OCI-LY3 (cell line): ENCODE results near the gene BMP7.
"Not testable (repeated sequence)": the region's sequence is repeated elsewhere in the genome, so short reads cannot be mapped to it uniquely, and the experiment has no call there.

Source experiments
- H2AFZ ChIP-seq: fragments of 200-600, 300-600 bp; shearing (Covaris generic); 2 replicates; pipeline ENCODE4 v1.6.0; 2014; ENCODE audit warnings: antibody characterized with exemption, low read depth, low read length
- H3K27ac ChIP-seq: fragments of 200-600, 300-600 bp; sonication (generic); 2 replicates; pipeline ENCODE4 v1.5.1; 2014; ENCODE audit warnings: mild to moderate bottlenecking, low read length, moderate library complexity, mixed read lengths
- H3K27me3 ChIP-seq: fragments of 200-600, 300-600 bp; sonication (generic); 2 replicates; pipeline ENCODE4 v1.6.1; 2014; ENCODE audit warnings: low read depth, low read length, mixed read lengths
- H3K36me3 ChIP-seq: fragments of 200-600, 300-600 bp; sonication (generic); replicated peaks from 2 replicates; pipeline ENCODE3; 2014; ENCODE audit warnings: low read depth, low read length, mixed read lengths
- H3K4me1 ChIP-seq: fragments of 300-600, 200-600 bp; sonication (generic); 2 replicates; pipeline ENCODE4 v1.6.1; 2014; ENCODE audit warnings: low read length, mixed read lengths
- H3K4me2 ChIP-seq: fragments of 200-600, 300-600 bp; sonication (generic); 2 replicates; pipeline ENCODE4 v1.6.1; 2014; ENCODE audit warnings: low read length, mixed read lengths
- H3K4me3 ChIP-seq: fragments of 300-600, 200-600 bp; sonication (generic); 2 replicates; pipeline ENCODE4 v1.5.1; 2014; ENCODE audit warnings: antibody characterized with exemption, mild to moderate bottlenecking, low read length, moderate library complexity
- H3K79me2 ChIP-seq: fragments of 300-600, 200-600 bp; shearing (Covaris generic); 2 replicates; pipeline ENCODE4 v1.6.1; 2014; ENCODE audit warnings: mild to moderate bottlenecking, low read length, mixed read lengths
- H3K9ac ChIP-seq: fragments of 300-600, 200-600 bp; shearing (Covaris generic); 2 replicates; pipeline ENCODE4 v1.6.0; 2014; ENCODE audit warnings: mild to moderate bottlenecking, low read length, moderate library complexity
- H3K9me3 ChIP-seq: fragments of 200-600, 300-600 bp; shearing (Covaris generic); 2 replicates; pipeline ENCODE4 v1.6.1; 2014; ENCODE audit warnings: low read length, mixed read lengths; ENCODE audit not compliant: insufficient read depth
- H4K20me1 ChIP-seq: fragments of 200-600, 300-600 bp; sonication (generic); 2 replicates; pipeline ENCODE4 v1.6.1; 2016; ENCODE audit warnings: low read length, mixed read lengths; ENCODE audit not compliant: insufficient read depth
- EZH2phosphoT487 ChIP-seq: fragments of 200-600 bp; shearing (Covaris generic); IDR thresholded peaks from 2 replicates; pipeline ENCODE4 v1.6.1; 2018; ENCODE audit warnings: antibody characterized with exemption, mixed run types, low read depth
- TF ChIP-seq, protein P1 (sequence below): fragments of 200-600, 300-600 bp; sonication (generic); IDR thresholded peaks from 2 replicates; pipeline ENCODE4 v1.5.1; 2014; ENCODE audit warnings: antibody characterized with exemption, low read length, low read depth

BMP7 gene

DNA sequence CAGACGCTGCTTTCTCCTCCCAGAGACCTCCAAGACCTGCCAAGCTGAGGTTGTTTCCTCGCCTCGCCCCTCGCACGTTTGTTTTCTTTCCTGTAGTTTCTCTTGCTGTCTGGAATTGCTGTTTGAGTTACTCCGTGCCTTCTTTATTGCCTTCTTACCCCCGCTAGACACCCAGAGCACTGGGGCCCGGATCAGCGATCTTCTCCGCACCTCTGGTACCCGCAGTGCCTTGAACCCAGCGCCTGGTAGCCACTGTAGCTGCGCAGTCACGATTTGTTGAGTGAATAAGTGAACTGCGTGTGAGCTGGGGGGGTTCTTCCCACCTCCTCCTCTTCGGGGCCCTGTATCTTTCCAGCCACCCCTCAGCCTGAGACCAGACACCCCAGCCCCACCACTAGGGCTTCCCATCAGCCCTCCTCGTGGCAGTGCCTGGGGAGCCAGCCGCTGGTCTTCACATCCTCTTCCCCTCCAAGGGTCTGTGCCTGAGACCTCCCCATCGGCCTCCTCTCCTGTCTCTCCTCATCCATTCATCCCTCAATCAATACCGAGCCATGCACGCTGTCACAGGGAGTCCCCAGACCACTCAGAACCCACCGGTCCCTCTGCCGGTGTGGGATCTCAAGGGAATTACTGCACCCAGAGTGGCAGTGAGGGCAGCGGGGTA, 849 bp upstream of the BMP7 start:
- Histone ChIP-seq H3K4me1 (no peaks in the 10 kb centered on the region), H3K27ac (no peak overlapping the region), H3K9me3 (no peaks in the 10 kb centered on the region), H2AFZ (no peak overlapping the region), H3K27me3 (peaks cover 9% of the 10 kb centered on the region; the same call in 1 of the 2 replicates), H3K4me3 (no peak overlapping the region), H3K79me2 (no peaks in the 10 kb centered on the region), H3K9ac (no peak overlapping the region), H4K20me1 (no peaks in the 10 kb centered on the region), H3K36me3 (no peaks in the 10 kb centered on the region), H3K4me2 (no peak overlapping the region)
- TF ChIP-seq, protein P1, sequence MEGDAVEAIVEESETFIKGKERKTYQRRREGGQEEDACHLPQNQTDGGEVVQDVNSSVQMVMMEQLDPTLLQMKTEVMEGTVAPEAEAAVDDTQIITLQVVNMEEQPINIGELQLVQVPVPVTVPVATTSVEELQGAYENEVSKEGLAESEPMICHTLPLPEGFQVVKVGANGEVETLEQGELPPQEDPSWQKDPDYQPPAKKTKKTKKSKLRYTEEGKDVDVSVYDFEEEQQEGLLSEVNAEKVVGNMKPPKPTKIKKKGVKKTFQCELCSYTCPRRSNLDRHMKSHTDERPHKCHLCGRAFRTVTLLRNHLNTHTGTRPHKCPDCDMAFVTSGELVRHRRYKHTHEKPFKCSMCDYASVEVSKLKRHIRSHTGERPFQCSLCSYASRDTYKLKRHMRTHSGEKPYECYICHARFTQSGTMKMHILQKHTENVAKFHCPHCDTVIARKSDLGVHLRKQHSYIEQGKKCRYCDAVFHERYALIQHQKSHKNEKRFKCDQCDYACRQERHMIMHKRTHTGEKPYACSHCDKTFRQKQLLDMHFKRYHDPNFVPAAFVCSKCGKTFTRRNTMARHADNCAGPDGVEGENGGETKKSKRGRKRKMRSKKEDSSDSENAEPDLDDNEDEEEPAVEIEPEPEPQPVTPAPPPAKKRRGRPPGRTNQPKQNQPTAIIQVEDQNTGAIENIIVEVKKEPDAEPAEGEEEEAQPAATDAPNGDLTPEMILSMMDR: no peak
- TF ChIP-seq EZH2phosphoT487: no peak

- H3K27me3 ChIP-seq: peaks cover 14% of the 10 kb centered on the region
- no peaks in the 10 kb centered on the region for H3K36me3 ChIP-seq
- no peak overlapping the region for H2AFZ ChIP-seq
- no peaks in the 10 kb centered on the region for H3K4me1 ChIP-seq
- TF ChIP-seq EZH2phosphoT487: no peak
- TF ChIP-seq, protein P1: no peak
- H3K79me2 ChIP-seq: no peaks in the 10 kb centered on the region
- no peaks in the 10 kb centered on the region for H4K20me1 ChIP-seq
- H3K4me3 ChIP-seq: no peak overlapping the region
- no peak overlapping the region for H3K4me2 ChIP-seq
- no peak overlapping the region for H3K9ac ChIP-seq
- H3K27ac ChIP-seq: no peak overlapping the region
- no peaks in the 10 kb centered on the region for H3K9me3 ChIP-seq
Observed at GRCh38 chr20:57265997-57266290, 497 bp downstream of the BMP7 start.

- Histone ChIP-seq H4K20me1 (no peaks in the 10 kb centered on the region), H3K27ac (no peak overlapping the region), H3K79me2 (no peaks in the 10 kb centered on the region), H3K4me1 (no peaks in the 10 kb centered on the region), H3K9ac (no peak overlapping the region), H3K4me3 (no peak overlapping the region), H3K4me2 (no peak overlapping the region), H2AFZ (no peak overlapping the region), H3K36me3 (no peaks in the 10 kb centered on the region), H3K9me3 (no peaks in the 10 kb centered on the region), H3K27me3 (peaks cover 13% of the 10 kb centered on the region)
- TF ChIP-seq, protein P1: no peak
- no peak for TF ChIP-seq EZH2phosphoT487
Observed at GRCh38 chr20:57265336-57265996, 975 bp downstream of the BMP7 start.

GRCh38 chr20:57264908-57265335, 1.5 kb downstream of the BMP7 start:
- H3K4me2 ChIP-seq, H3K27me3 ChIP-seq, H3K79me2 ChIP-seq: not testable (repeated sequence)

More at GRCh38 chr20:57264908-57265335, 1.5 kb downstream of the BMP7 start:
- not testable (repeated sequence) for H4K20me1 ChIP-seq, H3K36me3 ChIP-seq, H3K4me3 ChIP-seq, H3K4me1 ChIP-seq, H2AFZ ChIP-seq, H3K9me3 ChIP-seq, H3K9ac ChIP-seq, H3K27ac ChIP-seq
